SK-N-SH (cell line): Measurements from ENCODE around the gene LGSN.
"Not testable (repeated sequence)": the region's sequence is repeated elsewhere in the genome, so short reads cannot be mapped to it uniquely, and the experiment has no call there.

ENCODE experiments used
- CTCF ChIP-seq: fragments of 200-600 bp; sonication (generic); IDR thresholded peaks from 2 replicates; pipeline ENCODE4 v1.6.1; 2017; ENCODE audit warnings: antibody characterized with exemption, mild to moderate bottlenecking, moderate library complexity
- EP300 ChIP-seq, 2 experiments: IDR thresholded peaks; 2 replicates each; pipeline versions ENCODE4 v1.4.0 to v1.6.1; 2012; ENCODE audit warnings: borderline replicate concordance in 1 of 2, low read depth in 1 of 2, low read length in 1 of 2
- MXI1 ChIP-seq: IDR thresholded peaks from 2 replicates; pipeline ENCODE4 v1.6.1; 2012; ENCODE audit warnings: mild to moderate bottlenecking, low read depth, low read length, improper control_type of control experiment
- RAD21 ChIP-seq: IDR thresholded peaks from 2 replicates; pipeline ENCODE4 v1.6.1; 2012; ENCODE audit warnings: mild to moderate bottlenecking, low read length
- SMC3 ChIP-seq: IDR thresholded peaks from 2 replicates; pipeline ENCODE4 v1.6.1; 2012; ENCODE audit warnings: low read depth, low read length, improper control_type of control experiment

GRCh38 chr6:63227928-63228894, 91.6 kb downstream of the LGSN start:
- TF ChIP-seq CTCF; RAD21; EP300 (IDR thresholded peaks at IDR 0.05; ENCODE audit: borderline replicate concordance in 1 of 2, low read depth in 1 of 2, low read length in 1 of 2); SMC3; MXI1: not testable (repeated sequence)
